GM21447 (cell line): ENCODE results near the gene EFCAB8.

Source experiments
- ATAC-seq: cut with Tn5 transposase; IDR thresholded peaks from one replicate; pipeline ENCODE4 v1.9.1; 2021; ENCODE audit not compliant: unreplicated experiment

Gene EFCAB8

DNA sequence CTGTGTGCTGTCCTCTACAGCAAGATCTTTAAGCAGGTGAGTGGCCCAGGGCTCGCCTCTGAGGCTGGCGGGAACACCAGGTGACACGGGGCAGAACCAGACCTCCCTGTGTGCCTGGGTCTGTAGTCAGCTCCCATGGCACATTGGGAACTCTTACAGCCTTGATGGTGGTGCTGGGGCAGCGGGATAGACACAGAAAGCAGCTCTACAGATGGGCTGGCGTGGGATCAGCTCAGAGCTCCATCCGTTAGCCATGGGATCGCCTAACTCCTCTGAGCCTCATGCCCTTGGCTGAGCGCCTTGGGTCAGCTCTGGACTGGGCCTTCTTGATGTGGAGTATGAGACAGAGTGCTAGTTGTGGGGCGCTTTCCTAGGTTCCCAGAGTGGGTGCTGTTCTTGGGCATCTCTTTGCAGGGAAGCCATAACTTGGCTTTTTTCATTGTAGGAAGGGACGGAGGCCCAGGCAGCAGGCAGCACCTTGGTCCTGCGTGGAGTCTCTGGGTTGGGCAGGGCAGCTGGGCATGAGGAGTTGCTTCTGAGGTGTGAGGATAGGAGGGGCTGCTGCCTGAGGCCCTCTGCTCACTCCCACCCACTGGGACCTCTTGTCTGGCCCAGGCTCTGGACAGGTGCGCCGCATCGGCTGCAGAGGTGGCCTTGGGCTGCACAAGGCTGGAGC is 51.3 kb downstream of the EFCAB8 start:
- no peak for ATAC-seq

- no peak for ATAC-seq
Observed at GRCh38 chr20:32911355-32911754, 52.6 kb downstream of the EFCAB8 start.

DNA sequence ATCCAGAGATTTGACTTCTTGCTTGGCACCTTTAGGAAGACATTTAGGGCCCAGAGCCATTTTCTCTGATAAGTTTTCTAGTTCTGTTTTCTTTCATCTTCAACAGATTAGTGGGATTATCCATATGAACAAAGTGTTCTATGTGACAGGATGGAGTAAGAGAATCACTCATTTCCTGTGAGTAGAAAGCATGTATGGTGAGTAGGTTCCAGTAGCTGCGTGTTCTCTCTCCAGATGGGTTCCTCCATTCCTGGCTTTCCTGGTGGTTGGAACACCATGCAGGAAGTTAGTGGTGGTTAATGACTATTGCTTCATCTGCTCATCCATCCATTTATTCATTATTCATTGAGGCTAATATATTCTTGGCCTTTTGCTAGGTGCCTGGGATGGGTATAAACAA is 54.0 kb downstream of the EFCAB8 start:
- ATAC-seq = no peak

DNA sequence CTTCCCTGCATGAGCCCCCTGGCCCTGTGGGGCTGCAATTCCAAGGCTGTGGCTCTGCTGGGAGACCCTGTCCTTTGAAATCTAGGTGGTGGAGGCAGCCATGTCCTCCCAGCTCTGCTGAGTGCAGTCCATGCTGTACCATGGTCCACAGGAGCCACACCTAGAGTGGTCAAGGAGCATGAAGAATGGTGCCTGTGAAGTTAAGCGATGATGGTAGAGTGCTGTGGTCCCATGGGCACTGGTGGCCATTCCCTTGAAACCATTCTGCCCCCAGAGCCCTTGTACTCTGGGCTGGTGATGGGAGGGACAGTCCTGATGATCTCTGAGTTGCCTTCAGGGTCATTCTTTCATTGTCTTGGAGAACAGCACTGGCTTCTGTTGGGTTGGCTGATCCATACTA is 55.3 kb downstream of the EFCAB8 start:
- ATAC-seq = no peak

- no peak for ATAC-seq
Observed at GRCh38 chr20:32917191-32917950, 58.6 kb downstream of the EFCAB8 start.

- no peak for ATAC-seq
Observed at GRCh38 chr20:32918296-32918695, 59.6 kb downstream of the EFCAB8 start.

DNA sequence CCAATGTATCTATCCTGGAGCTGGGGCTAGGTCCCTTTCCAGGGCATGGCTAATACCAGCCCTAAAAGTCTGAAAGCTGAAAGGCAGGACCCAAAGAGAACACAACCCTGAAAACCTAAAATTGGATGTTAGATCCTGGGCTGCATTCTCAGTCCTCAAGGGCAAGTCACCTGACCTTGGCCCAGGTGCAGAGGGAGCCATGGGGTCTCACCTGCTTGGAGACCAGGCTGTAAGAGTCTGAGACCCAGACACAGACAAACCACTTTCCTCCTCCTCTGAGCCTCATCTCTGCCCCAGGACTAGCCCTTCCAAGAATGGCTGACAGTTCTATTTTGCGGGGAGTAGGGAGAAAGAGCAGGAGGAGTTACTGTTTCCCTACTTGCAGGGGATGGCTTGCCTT is 60.0 kb downstream of the EFCAB8 start:
- no peak for ATAC-seq

DNA sequence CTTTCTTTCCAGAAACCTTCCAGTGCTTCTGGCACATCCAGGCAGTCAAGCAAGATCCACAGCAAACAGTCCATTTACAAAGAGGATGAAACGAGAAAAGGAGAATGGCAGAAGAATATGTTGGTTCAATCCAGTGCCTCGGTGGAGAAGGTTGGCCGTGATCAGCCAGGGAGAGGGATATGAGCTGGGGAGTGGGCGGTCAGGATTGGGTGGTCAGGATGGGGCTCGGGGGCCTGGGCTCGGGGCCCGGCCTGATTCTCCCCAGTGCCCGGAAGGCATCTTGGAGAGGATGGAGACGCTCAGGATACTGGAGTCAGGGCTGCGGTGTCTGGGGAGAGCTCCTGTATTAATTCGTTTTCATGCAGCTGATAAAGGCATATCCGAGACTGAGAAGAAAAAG is 61.3 kb downstream of the EFCAB8 start:
- ATAC-seq = no peak

- ATAC-seq = no peak
Observed at GRCh38 chr20:32920530-32921298, 62.0 kb downstream of the EFCAB8 start.

DNA sequence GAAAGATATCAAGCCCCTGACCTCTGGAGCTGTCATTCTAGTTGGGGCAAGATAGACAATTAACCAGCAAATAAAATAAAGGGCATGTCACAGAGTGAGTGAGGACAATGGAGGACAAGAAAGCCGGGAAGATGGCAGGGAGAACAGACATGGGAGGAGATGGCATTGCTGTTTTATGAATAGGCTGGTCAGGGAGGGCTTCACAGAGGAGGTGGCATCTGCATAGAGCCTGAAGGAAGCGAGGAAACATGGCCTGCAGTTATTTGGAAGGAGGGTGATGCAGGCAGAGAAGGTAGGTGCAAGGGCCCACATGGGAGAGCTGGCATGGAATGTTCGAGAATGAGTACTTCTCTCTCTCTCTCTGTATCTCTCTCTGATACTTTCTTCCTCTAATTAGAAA is 63.7 kb downstream of the EFCAB8 start:
- ATAC-seq = no peak

GRCh38 chr20:32924781-32925180 is 66.1 kb downstream of the EFCAB8 start:
- ATAC-seq = no peak

DNA sequence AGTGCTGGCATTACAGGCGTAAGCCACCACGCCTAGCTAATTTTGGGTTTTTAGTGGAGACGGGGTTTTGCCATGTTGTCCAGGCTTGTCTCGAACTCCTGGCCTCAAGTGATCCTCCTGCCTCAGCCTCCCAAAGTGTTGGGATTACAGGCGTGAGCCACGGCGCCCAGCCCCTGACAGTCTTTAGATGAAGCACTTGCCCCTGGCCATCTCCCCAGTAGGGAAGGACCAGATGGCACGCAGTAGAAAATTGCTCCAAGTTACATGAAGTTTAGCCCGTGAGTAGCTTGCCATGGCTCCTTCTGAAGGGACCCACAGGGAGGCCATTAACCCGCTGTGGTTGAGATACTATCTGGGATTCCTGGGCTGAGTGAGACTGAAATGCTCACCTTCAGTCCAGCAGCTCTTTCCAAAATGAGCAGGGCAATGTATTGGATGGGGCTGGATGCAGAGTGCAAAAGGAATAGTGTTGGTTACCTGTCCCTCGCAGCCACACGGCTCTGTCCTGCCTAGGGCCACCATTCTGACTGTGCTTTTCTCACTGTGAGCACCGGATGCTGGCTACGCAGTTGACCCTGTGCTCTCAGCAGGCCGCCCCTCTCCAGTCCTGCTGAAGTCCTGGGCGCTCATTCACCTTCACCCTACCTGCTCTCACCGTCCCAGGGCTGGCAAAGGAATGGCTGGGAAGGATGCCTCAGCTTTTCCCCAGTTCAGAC is 66.9 kb downstream of the EFCAB8 start:
- no peak for ATAC-seq

DNA sequence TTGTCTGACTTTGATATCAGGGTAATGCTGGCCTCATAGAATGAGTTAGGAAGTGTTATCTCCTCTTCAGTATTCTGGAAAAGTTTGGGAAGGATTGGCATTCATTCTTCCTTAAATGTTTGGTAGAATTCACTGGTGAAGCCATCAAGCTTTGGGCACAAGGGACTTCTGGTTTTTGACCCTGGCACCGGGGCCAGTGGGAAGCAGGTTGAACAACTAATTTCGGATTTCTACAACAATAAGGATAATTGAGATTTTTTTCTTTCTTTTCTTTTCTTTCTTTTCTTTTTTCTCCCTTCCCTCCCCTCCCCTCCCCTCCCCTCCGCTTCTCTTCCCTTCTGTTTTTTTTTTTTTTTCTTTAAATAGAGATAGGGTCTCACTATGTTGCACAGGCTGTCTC is 70.4 kb downstream of the EFCAB8 start:
- ATAC-seq = no peak

DNA sequence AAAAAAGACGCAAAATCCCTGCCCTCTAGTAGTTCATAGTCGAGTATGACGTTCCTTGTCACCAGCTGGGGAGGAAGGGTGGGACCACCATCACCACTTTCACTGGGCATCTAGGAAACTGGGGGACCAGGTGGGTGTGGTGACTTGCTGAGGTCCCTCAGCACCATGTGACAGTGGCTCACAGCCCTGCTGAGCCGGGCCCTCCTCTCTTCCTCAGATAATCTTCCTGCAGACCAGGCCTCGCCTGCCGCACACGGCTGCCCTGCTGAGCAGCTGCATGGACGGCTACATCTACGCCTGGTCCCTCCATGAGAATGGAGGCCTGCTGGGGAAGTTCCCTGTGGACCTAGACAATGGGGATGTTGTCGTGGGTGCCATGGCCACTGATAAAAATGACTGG is 71.5 kb downstream of the EFCAB8 start:
- no peak for ATAC-seq

GRCh38 chr20:32930701-32931100 is 72.0 kb downstream of the EFCAB8 start:
- no peak for ATAC-seq

DNA sequence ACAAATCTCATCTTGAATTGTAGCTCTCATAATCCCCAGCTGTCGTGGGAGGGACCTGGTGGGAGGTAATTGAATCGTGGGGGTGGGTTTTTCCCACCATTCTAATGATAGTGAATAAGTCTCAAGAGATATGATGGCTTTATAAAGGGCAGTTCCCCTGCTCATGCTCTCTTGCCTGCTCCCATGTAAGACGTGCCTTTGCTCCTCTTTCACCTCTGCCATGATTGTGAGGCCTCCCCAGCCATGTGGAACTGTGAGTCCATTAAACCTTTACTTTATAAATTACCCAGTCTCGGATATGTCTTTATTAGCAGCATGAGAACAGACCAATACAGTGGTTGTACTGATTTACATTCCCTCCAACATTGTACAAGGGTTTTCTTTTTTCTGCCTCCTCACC is 75.9 kb downstream of the EFCAB8 start:
- ATAC-seq = no peak

DNA sequence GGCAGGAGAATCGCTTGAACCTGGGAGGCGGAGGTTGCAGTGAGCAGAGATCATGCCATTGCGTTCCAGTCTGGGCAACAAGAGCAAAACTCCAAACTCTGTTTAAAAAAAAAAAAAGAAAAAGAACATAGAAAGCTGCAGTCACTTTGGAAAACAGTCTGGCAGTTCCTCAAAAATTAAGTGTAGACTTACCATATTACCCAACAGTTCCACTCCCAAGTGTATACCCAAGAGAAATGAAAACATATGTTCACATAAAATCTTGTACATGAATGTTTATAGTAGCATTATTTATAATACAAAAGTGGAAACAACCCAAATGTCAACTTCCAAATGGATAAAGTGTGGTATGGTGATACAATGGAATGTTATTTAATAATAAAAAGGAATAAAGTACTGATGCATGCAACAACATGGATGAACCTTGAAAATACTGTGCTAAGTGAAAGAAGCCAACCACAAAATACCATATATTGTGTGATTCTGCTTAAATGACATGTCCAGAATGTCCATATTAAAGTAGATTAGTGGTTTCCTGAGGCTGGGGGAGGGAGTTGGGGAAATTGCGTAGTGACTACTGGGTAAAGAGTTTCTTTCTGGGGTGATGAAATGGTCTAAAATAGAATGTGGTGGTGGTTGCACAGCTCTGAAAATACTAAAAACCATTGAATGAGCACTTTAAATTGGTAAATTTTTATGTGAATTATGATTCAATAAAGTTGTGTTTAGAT is 82.6 kb downstream of the EFCAB8 start:
- ATAC-seq = no peak

DNA sequence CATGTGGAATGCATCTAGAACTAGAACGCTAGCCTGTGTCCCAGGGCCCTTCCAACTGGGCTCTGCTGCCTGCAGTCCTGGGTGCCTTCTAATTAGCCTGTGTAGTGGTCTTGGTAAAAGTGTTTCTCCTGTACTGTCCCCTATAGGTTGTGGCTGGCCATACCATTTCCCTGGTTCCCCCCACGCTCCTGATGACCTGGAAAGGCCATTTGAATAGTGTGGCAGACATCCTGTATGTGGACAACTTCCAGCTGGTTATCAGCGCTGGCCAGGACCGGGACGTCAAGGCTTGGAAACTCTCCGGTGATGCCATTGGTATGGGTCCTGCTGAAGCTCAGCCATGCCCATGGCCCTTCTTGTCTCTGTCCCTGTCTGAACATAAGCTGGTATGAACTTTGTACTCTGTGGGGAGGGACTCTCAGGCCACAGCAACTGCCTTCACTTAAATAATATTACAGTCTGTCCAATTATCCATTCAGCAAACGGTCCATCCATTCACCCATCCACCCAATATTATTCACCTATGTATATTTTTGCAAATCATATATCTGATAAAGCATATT is 84.8 kb downstream of the EFCAB8 start:
- no peak for ATAC-seq

- ATAC-seq = no peak
Observed at GRCh38 chr20:32945710-32946221, 87.0 kb downstream of the EFCAB8 start.

DNA sequence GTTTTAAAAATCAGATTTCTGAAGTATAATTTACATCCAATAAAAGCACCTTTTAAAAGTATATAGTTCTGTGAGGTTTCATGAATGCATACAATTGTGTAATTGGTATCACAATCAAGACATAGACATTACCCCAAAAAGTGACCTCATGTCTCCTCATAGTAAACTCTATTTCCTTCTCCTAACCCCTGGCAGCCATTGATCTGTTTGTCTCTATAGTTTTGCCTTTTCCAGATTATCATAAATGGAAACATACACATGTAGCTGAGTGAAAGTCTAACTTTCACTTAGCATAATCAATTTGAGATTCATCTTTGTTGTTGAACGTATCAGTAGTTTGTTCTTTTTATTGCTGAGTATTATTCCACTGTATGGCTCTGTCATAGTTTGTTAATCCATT is 87.9 kb downstream of the EFCAB8 start:
- no peak for ATAC-seq
